ENCODE results near the gene EMCN.
A peak's percentile ranks its signal among the peaks of the same experiment; 100 is the strongest.

GRCh38 chr4:100372432-100372831, 145.4 kb downstream of the EMCN start:
- TF ChIP-seq CTCF (IDR thresholded peaks at IDR 0.05): peak in 1 of 6 experiments; percentile 23
- TF ChIP-seq POLR2A (IDR thresholded peaks at IDR 0.05): no peak
